ENCODE results near the gene ICAM3.

ICAM3 gene

GRCh38 chr19:10290876-10291553 is 48.4 kb downstream of the ICAM3 start:
- peak; percentile 36 for DNase-seq (ENCODE audit: low read depth)

GRCh38 chr19:10290357-10290875 is 49.0 kb downstream of the ICAM3 start:
- no peak for DNase-seq (ENCODE audit: low read depth)

DNA sequence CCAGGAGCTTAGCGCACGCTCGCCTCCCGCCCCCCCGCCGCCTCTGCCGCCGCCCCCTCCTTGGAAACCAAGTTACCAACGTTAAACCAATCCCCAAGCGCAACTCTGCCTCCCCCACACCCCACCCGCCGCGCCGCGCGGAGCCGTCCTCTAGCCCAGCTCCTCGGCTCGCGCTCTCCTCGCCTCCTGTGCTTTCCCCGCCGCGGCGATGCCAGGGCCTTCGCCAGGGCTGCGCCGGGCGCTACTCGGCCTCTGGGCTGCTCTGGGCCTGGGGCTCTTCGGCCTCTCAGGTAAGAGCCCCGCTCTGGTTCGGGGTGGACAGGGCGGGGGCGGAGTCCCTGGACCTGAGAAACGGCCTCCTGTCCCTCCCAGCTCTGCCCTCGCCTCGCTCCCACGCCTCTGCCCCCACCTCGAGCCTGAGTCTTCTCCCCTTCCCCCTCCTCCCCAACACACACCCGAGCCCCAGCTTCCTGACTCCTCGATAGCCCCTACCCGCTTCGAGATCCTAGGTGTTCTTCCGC is 49.5 kb downstream of the ICAM3 start, which contains the start of gene ICAM5:
Gene ICAM5, plus strand, starts transcription at position 117 of the 521 bp plus-strand sequence. Its CDS starts 92 bp downstream, at position 209.
- no peak for DNase-seq (ENCODE audit: low read depth)

DNA sequence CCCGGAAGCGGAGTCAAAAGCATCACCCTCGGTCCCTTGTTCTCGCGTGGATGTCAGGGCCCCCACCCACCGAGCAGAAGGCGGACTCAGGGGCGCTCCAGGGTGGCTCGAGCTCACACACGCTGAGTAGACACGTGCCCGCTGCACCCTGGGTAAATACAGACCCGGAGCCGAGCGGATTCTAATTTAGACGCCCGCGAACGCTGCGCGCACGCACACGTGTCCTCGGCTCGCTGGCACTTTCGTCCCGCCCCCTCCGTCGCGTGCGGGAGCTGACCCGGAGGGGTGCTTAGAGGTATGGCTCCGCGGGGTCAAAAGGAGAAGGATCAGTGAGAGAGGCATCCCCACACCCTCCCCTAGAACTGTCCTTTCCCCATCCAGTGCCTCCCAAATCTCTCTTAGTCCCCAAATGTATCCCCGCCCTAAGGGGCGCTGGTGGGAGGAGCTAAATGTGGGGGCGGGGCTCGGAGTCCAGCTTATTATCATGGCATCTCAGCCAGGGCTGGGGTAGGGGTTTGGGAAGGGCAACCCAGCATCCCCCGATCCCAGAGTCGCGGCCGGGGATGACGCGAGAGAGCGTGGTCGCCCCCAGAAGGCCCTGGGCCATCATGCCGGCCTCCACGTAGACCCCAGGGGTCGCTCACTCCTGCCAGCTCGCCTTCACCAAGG is 50.1 kb downstream of the ICAM3 start:
- peak; percentile 44 for DNase-seq (ENCODE audit: low read depth)

DNA sequence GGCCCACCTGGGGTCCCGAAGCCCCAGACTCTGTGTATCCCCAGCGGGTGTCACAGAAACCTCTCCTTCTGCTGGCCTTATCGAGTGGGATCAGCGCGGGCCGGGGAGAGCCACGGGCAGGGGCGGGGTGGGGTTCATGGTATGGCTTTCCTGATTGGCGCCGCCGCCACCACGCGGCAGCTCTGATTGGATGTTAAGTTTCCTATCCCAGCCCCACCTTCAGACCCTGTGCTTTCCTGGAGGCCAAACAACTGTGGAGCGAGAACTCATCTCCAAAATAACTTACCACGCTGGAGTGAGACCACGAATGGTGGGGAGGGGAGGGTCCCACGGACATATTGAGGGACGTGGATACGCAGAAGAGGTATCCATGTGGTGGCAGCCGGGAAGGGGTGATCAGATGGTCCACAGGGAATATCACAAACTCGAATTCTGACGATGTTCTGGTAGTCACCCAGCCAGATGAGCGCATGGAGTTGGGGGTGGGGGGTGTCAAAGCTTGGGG is 50.7 kb downstream of the ICAM3 start:
- DNase-seq (ENCODE audit: low read depth) = no peak

GRCh38 chr19:10286803-10287737 is 52.4 kb downstream of the ICAM3 start, which contains the start of gene ICAM4:
Gene ICAM4 (plus strand): TSS chr19:10286955. CDS start chr19:10287013, 58 bp downstream.
- DNase-seq (ENCODE audit: low read depth) = no peak

GRCh38 chr19:10285393-10285792 is 54.0 kb downstream of the ICAM3 start:
- DNase-seq (ENCODE audit: low read depth) = no peak

DNA sequence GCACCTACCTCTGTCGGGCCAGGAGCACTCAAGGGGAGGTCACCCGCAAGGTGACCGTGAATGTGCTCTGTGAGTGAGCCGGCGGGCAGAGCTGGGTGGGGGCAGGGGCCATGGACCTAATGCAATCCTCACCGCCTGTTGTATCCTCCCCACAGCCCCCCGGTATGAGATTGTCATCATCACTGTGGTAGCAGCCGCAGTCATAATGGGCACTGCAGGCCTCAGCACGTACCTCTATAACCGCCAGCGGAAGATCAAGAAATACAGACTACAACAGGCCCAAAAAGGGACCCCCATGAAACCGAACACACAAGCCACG is 54.5 kb downstream of the ICAM3 start:
- DNase-seq (ENCODE audit: low read depth) = no peak

- no peak for DNase-seq (ENCODE audit: low read depth)
Observed at GRCh38 chr19:10284065-10284959, 55.1 kb downstream of the ICAM3 start.

All from T-helper 22 cell (primary cell).